ENCODE data around the gene ZNF280B.

DNA sequence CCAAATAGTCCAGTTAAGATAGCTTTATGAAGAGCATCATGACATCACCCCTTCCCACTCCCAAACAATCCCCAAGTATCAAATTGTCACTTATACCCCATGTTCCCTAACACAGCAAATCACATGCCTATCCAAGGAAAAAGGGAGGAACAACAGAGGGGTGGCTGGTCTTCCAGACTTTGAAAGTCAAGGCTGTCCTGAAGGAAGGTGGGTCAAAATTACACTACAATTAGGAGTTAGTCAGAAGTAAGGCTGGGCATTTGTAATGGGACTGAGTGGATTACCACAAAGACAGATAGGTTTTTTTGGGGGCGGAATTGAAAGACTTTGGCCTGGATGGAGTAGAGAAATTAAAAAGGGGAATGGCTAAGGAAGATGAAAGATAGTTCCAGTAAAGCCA lies 44.6 kb upstream of the ZNF280B start:
- TF ChIP-seq, protein P1, sequence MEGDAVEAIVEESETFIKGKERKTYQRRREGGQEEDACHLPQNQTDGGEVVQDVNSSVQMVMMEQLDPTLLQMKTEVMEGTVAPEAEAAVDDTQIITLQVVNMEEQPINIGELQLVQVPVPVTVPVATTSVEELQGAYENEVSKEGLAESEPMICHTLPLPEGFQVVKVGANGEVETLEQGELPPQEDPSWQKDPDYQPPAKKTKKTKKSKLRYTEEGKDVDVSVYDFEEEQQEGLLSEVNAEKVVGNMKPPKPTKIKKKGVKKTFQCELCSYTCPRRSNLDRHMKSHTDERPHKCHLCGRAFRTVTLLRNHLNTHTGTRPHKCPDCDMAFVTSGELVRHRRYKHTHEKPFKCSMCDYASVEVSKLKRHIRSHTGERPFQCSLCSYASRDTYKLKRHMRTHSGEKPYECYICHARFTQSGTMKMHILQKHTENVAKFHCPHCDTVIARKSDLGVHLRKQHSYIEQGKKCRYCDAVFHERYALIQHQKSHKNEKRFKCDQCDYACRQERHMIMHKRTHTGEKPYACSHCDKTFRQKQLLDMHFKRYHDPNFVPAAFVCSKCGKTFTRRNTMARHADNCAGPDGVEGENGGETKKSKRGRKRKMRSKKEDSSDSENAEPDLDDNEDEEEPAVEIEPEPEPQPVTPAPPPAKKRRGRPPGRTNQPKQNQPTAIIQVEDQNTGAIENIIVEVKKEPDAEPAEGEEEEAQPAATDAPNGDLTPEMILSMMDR (conservative IDR thresholded peaks at IDR 0.05) = no peak
- no peak for TF ChIP-seq ZFX (IDR thresholded peaks at IDR 0.05)
